Stomach smooth muscle (tissue), 2 donors: ENCODE data around the gene CLDN19.

ENCODE experiments used
- H3K27ac ChIP-seq: one replicate; pipeline ENCODE4 v1.7.0; 2013; ENCODE audit warnings: mild to moderate bottlenecking, low read length, inconsistent platforms
- H3K27me3 ChIP-seq, 2 donors: one replicate each; pipeline ENCODE4 v1.7.0; 2013; ENCODE audit warnings: low read length in 2 of 2; ENCODE audit not compliant: insufficient read depth in 2 of 2, control insufficient read depth in 1 of 2
- H3K36me3 ChIP-seq, 2 donors: one replicate each; pipeline ENCODE4 v1.7.0; 2013; ENCODE audit warnings: low read length in 2 of 2; ENCODE audit not compliant: control insufficient read depth in 2 of 2, insufficient read depth in 2 of 2
- H3K4me1 ChIP-seq: one replicate; pipeline ENCODE4 v1.7.0; 2013; ENCODE audit warnings: low read length; ENCODE audit not compliant: control insufficient read depth, insufficient read depth
- H3K4me3 ChIP-seq, 2 donors: one replicate each; pipeline ENCODE4 v1.7.0; 2013; ENCODE audit warnings: low read length in 2 of 2
- H3K9ac ChIP-seq, 2 donors: one replicate each; pipeline ENCODE4 v1.7.0; 2013; ENCODE audit warnings: low read length in 2 of 2, mild to moderate bottlenecking in 1 of 2
- H3K9me3 ChIP-seq, 2 donors: one replicate each; pipeline ENCODE4 v1.7.0; 2013; ENCODE audit warnings: low read length in 2 of 2; ENCODE audit not compliant: control insufficient read depth in 2 of 2
- donor health status: healthy.
- donor health status: Pancreatic carcinoma.

CLDN19 gene

GRCh38 chr1:42747125-42747524, 7.1 kb upstream of the CLDN19 start:
- peaks cover 14 to 40% of the 10 kb centered on the region in 2 donors for H3K36me3 ChIP-seq

DNA sequence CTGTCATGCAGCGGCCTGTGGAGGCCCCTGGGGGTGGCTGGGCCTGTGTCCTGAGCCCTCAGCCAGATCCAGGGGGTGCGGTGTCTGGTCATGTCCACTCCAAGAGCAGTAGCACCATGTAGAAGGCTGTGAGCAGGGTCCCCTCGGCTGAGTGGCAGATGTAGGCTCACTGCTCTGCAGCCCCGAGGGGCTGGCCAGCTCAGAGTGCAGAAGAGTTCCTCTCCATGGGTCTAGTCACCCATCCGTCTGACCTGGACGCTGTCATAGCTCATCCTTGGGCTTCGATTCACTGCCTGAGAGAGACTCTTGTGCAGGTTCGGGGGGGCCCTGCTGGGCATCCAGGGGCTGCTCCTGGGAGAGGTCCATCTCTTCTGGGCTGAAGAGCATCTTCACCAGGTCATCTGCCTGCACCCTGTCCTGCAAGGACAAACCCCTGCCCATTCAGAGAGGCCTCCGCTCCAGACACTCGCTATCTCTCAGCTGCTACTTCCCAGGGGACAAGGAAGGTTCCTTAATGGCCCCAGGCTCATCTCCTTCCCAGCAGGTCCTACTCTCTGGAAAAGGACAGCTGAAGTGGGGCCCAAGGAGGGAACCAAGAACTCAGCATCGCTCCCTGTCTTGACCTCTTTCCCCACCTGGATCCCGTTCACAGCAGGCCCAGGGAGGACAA, 6.5 kb upstream of the CLDN19 start:
- Histone ChIP-seq H3K36me3 (peaks cover 8 to 36% of the 10 kb centered on the region in 2 donors), H3K27ac (no peak overlapping the region)

More at GRCh38 chr1:42747125-42747524, 7.1 kb upstream of the CLDN19 start:
- Histone ChIP-seq H3K9ac (no peak overlapping the region), H3K27ac (no peak overlapping the region), H3K4me3 (no peak overlapping the region), H3K27me3 (no peaks in the 10 kb centered on the region), H3K9me3 (no peaks in the 10 kb centered on the region), H3K4me1 (no peaks in the 10 kb centered on the region)

DNA sequence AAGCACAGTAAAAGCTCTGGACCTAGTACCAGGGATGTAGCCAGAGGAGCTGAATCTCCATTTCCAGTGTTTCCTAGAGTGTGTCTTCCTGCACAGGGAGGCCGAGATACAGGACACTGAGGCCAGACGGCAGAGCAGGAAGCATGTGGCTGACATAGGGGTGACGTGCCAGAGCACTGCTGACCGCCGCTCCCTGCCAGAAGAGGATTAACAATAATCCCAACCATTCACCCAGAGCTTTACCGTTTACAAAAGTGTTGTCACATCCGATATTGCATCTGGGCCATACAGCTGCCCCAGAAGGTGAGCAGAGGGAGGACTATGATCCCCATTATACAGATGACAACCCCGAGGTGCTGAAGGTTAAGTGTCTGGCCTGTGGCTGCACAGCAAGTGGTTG, 5.8 kb upstream of the CLDN19 start:
- peaks cover 8 to 36% of the 10 kb centered on the region in 2 donors for H3K36me3 ChIP-seq

More for the DNA sequence above, 6.5 kb upstream of the CLDN19 start:
- H3K27me3 ChIP-seq = no peaks in the 10 kb centered on the region
- H3K4me1 ChIP-seq = no peaks in the 10 kb centered on the region
- H3K9ac ChIP-seq = no peak overlapping the region
- no peak overlapping the region for H3K4me3 ChIP-seq
- H3K9me3 ChIP-seq = no peaks in the 10 kb centered on the region

GRCh38 chr1:42744148-42744413, 4.0 kb upstream of the CLDN19 start:
- no peak overlapping the region for H3K27ac ChIP-seq
- no peaks in the 10 kb centered on the region for H3K4me1 ChIP-seq
- no peaks in the 10 kb centered on the region for H3K27me3 ChIP-seq
- no peak overlapping the region for H3K4me3 ChIP-seq
- H3K36me3 ChIP-seq = peaks cover 4 to 25% of the 10 kb centered on the region in 2 donors
- H3K9me3 ChIP-seq = no peaks in the 10 kb centered on the region
- H3K9ac ChIP-seq = no peak overlapping the region

More for the DNA sequence above, 5.8 kb upstream of the CLDN19 start:
- H3K4me3 ChIP-seq = no peak overlapping the region
- H3K4me1 ChIP-seq = no peaks in the 10 kb centered on the region
- no peaks in the 10 kb centered on the region for H3K27me3 ChIP-seq
- no peaks in the 10 kb centered on the region for H3K9me3 ChIP-seq
- no peak overlapping the region for H3K27ac ChIP-seq
- no peak overlapping the region for H3K9ac ChIP-seq

DNA sequence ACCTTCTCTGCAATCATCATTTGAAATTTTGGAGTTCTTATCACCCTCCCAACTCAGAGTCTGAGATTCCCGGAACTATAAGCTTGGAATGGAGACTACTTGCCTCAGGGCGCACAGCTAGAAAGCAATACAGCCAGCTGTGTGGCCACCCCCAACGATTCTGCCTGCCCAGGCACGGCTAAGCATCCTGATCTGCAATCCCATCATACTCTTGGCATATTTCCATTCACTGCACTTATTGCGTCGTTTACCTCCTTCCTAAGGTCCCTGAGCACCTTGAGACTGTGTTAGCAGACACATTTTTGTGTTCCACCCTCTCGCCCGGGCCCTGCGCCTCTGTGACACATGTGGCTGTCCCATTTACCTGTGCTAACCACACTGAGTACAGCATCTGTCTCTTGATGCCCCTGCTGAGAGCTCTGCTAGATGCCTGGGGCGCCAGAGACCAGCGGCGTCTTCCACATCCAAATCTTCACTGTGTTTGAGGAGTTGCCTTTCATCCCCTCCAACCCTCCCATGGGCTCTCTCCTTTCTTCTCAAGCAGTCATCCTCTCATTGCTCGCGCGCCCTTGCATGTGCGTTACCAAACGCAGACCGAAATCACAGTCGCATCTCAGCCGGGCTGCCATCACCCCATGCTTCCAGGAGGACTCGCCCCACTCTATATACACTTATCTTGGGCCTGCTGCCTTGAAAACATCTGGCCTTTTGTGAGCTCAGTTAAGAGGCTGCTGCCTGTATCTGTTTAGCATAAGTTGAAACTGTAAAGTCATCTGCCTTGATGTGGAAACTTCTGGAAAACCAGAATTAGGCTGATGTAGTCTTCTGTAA, 3.5 kb upstream of the CLDN19 start:
- H3K4me3 ChIP-seq = no peak overlapping the region
- no peaks in the 10 kb centered on the region for H3K9me3 ChIP-seq
- H3K27me3 ChIP-seq = no peaks in the 10 kb centered on the region
- H3K36me3 ChIP-seq = peaks cover 2 to 21% of the 10 kb centered on the region in 2 donors
- H3K27ac ChIP-seq = no peak overlapping the region
- no peak overlapping the region for H3K9ac ChIP-seq
- no peaks in the 10 kb centered on the region for H3K4me1 ChIP-seq

DNA sequence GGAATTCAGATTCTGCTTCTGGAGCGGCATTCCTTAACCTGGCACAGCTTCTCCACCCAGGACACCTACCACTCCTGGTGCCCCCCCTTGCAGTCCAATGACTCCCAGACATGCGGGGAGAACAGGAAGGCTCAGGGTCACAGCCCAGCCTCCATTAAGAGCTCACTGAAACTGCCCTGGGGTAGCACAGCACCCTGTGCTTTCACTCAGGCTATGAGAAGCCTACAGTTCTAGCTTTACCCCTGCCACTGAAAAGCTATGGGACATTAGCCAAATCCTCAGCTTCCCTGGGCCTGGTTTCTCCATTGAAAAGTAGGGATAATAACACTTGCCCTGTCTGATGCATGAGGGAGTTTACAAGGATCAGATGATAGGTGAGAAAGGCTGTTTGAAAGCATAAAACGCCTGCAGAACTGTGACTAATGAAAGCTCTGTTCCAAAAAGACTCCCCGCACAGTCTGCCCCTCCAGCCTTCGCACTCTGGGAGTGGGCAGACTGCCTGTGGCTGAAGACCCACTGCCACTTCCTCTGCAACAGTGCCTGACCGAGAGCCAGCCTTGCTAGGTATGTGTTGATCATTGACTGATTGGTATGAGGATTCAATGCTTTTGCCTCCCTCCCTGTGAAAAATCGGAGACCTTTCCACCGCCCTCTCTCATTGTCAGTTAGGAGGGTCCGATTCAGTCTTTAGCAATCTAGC, 2.7 kb upstream of the CLDN19 start:
- no peaks in the 10 kb centered on the region for H3K9me3 ChIP-seq
- peaks cover 0 to 14% of the 10 kb centered on the region in 2 donors for H3K36me3 ChIP-seq
- H3K9ac ChIP-seq = no peak overlapping the region
- H3K4me3 ChIP-seq = no peak overlapping the region
- no peaks in the 10 kb centered on the region for H3K4me1 ChIP-seq
- H3K27ac ChIP-seq = no peak overlapping the region
- no peaks in the 10 kb centered on the region for H3K27me3 ChIP-seq

DNA sequence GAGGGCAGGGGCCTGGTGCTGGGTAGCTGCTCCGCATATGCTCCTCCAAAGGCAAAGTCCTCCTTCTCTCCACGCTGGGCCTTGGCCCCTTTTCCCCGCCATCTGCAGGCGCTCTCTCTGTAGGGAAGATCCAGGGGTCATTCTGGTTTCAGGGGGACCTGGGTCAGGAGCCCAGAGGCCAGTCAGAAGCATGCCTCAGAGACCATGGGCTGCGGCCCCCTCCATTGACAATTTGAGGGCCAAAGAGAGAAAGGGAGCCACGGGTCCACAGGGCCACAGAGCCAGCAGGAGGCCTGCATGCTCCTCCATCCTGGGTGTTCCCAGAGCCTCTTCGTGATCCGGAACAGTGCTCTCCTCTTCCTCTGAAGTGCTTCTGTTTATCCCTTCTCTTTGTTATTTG, 2.1 kb upstream of the CLDN19 start:
- H3K36me3 ChIP-seq = peaks cover 0 to 13% of the 10 kb centered on the region in 2 donors
- no peak overlapping the region for H3K4me3 ChIP-seq
- H3K27me3 ChIP-seq = no peaks in the 10 kb centered on the region
- no peak overlapping the region for H3K27ac ChIP-seq
- H3K9me3 ChIP-seq = no peaks in the 10 kb centered on the region
- no peaks in the 10 kb centered on the region for H3K4me1 ChIP-seq
- no peak overlapping the region for H3K9ac ChIP-seq

DNA sequence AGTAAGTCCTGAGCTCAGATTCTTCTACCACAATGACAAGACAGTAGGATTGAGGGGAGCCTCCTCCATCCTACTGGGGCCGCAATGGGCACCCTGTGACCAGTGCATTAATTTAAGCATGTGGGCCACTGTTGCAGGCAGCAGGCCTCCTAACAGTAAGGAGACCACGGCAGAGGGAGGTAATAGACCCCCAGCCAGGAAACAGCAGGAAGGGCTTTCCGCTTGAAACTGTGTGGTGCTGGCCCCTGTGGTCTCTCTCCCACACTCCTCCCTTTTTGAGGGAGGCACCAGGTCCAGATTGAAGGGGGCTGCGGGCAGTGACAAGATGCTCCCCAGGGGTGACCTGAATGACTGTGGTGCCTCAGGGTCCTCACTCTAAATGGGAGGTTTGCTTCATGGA, 1.7 kb upstream of the CLDN19 start:
- no peaks in the 10 kb centered on the region for H3K4me1 ChIP-seq
- H3K27ac ChIP-seq = no peak overlapping the region
- peaks cover 0 to 10% of the 10 kb centered on the region in 2 donors for H3K36me3 ChIP-seq
- no peak overlapping the region for H3K9ac ChIP-seq
- no peaks in the 10 kb centered on the region for H3K9me3 ChIP-seq
- H3K27me3 ChIP-seq = no peaks in the 10 kb centered on the region
- no peak overlapping the region for H3K4me3 ChIP-seq

- Histone ChIP-seq H3K27me3 (no peaks in the 10 kb centered on the region), H3K4me3 (no peak overlapping the region), H3K4me1 (no peaks in the 10 kb centered on the region), H3K9me3 (no peaks in the 10 kb centered on the region), H3K27ac (no peak overlapping the region), H3K36me3 (peaks cover 0 to 6% of the 10 kb centered on the region in 2 donors), H3K9ac (no peak overlapping the region)
These were observed 980 bp upstream of the CLDN19 start for GRCh38 chr1:42740851-42741580.

- Histone ChIP-seq H3K4me1 (no peaks in the 10 kb centered on the region), H3K9me3 (no peaks in the 10 kb centered on the region), H3K4me3 (no peak overlapping the region), H3K9ac (no peak overlapping the region), H3K36me3 (no peaks in the 10 kb centered on the region), H3K27me3 (no peaks in the 10 kb centered on the region), H3K27ac (no peak overlapping the region)
These were observed 1.3 kb downstream of the CLDN19 start for GRCh38 chr1:42738678-42739226.
